ENCODE data around the gene RABL6. TPM values are rescaled to one million over a fixed set of nuclear protein-coding genes. Genes with fewer than 3 reads are reported as not detected.
A peak's percentile ranks its signal among the peaks of the same experiment; 100 is the strongest.
"Not testable (repeated sequence)": the region's sequence is repeated elsewhere in the genome, so short reads cannot be mapped to it uniquely, and the experiment has no call there.

RABL6 gene
- total RNA-seq, 1 donor from 2014 or later = 109 TPM

DNA sequence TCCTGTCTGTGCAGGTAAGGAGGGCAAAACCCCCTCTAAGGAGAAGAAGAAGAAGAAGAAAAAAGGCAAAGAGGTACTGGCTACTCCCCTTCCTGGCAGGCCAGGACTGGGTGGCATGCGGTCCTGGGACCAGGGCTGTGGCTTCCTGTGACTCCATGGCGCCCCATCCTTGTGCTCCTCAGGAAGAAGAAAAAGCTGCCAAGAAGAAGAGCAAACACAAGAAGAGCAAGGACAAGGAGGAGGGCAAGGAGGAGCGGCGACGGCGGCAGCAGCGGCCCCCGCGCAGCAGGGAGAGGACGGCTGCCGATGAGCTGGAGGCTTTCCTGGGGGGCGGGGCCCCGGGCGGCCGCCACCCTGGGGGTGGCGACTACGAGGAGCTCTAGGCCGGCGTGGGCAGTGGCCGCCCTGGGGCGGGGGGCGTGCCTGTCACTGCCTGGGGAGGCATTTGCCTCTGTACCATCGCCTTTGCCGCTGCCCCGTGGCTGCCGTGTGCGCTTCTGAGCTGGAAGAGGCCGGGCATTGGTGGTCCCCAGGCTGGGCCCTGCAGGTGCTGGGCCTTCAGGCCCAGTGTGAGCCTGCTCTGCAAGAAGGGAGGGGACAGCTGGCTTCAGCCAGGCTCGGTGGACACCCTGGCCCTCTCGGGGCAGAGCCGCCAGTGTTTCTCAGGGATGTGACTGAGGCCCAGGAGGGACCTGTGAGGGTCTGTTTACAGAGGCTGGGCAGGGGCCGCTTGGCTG is 32.6 kb downstream of the RABL6 start:
- intact Hi-C loops (cut with micrococcal nuclease) = no loop called here
- Mint-ChIP-seq H3K27me3 (ENCODE audit: insufficient read depth) (no peaks in the 10 kb centered on the region), H3K9me3 (no peaks in the 10 kb centered on the region), H3K36me3 (ENCODE audit: low read depth) (peaks cover 4% of the 10 kb centered on the region), H3K27ac (no peak overlapping the region), H3K4me1 (ENCODE audit: low read depth) (no peaks in the 10 kb centered on the region), H3K4me3 (no peak overlapping the region)
- no peak for DNase-seq (ENCODE audit: low spot score)

DNA sequence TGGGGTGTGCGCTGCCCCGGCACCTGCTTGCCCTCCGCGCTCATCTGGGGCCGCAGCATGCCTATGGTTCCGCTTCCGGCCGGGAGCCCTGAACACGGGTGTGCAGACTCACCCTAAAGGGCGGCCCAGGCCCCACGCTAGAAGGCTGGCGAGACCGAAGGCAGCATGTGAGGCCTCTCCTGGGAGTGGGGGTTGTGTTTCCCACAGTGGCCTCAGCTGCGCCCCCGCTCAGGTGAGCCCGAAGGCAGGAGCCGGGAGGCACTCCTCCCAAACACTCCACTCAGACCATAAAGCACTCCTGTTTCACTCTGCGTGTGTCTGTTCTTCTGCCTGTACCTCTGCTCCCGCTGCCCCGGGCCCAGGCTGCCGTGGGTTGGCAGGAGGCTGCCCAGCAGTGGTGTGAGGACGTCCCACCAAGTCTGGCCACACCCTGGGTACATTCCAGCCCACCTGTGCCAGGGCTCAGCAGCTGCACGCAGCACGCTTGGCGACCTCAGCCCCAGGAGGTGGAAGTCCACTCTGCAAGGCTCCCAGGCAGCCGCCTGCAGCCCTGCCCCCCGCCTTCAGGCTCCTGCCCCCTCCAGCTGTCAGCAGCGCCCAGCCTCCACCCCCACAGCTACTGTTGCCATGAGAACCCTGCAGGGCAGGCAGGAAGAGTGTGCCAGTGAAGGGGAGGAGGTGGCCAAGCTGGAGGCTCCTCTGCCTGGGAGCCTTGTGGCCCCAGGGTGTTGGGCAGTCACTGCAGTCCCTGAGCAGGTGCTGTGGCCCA is 33.3 kb downstream of the RABL6 start:
- H3K4me3 Mint-ChIP-seq = no peak overlapping the region
- intact Hi-C loops (cut with micrococcal nuclease) = no loop called here
- no peaks in the 10 kb centered on the region for H3K9me3 Mint-ChIP-seq
- H3K27me3 Mint-ChIP-seq (ENCODE audit: insufficient read depth) = no peaks in the 10 kb centered on the region
- H3K4me1 Mint-ChIP-seq (ENCODE audit: low read depth) = no peaks in the 10 kb centered on the region
- peaks cover 4% of the 10 kb centered on the region for H3K36me3 Mint-ChIP-seq (ENCODE audit: low read depth)
- DNase-seq (ENCODE audit: low spot score) = no peak
- H3K27ac Mint-ChIP-seq = no peak overlapping the region

DNA sequence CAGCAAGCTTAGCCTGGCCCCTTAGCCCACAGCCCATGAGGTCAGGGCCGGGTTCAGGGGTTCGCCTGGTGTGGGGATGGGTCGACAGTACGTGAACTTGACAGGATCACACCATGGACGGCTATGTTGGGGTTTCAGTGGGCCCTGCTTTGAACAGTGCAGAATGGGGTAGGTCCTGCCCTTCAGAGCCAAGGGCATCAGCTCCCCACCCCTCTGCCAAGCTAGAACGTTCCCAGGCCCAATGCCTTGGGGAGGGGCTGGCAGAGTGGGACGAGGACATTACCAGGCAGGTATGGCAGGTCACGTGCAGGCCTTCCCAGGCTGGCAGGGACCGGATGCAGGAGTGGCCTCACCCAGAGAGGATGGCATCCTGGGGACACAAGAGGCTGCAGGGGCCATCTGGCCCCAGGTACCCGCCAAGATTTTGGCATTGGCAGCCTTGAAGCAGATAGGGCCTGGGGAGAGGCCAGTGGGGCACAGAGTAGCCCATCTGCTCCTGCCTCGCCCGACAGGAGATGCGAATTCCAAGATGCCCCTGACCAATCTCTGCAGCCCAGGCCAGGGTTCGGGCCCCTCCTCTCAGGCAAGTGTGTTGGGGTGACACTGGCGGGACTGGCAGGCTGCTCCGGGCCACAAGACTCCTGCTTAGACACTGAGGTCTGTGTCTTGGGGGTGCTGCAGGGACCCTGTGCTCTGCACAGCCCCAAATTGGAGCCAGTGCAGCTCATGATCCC is 34.1 kb downstream of the RABL6 start:
- not testable (repeated sequence) for H3K4me1 Mint-ChIP-seq (ENCODE audit: low read depth); H3K36me3 Mint-ChIP-seq (ENCODE audit: low read depth); DNase-seq (ENCODE audit: low spot score); H3K27me3 Mint-ChIP-seq (ENCODE audit: insufficient read depth); H3K9me3 Mint-ChIP-seq
- intact Hi-C loops (cut with micrococcal nuclease) = loop anchor here (1.0 to 2.0 kb wide), 5 partner anchors 35 to 193 kb away; partner anchors contain the start of genes FBXW5, PAXX, RABL6 and TMEM141
- peak overlapping the region; percentile 83 for H3K4me3 Mint-ChIP-seq
- peak overlapping the region; percentile 77 for H3K27ac Mint-ChIP-seq

DNA sequence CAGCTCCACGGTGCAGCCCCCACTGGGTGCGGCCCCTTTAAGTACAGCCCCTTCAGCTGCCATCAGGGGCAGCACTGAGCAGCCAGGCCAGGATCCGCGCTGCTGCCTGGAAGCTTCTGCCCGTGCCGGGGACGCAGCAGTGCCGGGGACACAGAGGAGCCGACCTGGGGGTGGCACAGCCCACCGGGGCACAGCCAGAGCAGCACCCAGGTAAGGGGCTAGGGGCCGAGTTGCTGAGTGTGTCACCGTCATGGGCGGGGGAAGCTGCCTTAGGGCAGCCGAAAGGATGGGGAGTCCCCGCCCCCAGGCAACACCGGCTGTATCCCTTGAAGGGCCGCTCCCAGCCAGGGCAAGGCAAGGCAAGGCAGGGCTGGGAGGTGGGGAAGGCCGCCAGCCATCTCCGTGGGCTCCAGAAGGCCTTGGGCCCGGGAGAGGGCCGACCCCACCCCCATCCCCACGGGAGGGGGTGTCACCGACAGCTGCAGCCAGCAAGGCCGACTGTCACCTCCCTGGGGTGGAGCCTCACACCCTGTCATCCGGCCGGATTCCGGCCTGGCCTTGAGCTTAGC is 34.7 kb downstream of the RABL6 start, which contains the start of gene AJM1:
Gene AJM1, plus strand, starts transcription at position 99 of the 569 bp plus-strand sequence. CDS start 1,937 bp downstream, outside the sequence.
- H3K27me3 Mint-ChIP-seq (ENCODE audit: insufficient read depth); H3K4me1 Mint-ChIP-seq (ENCODE audit: low read depth); H3K9me3 Mint-ChIP-seq; H3K36me3 Mint-ChIP-seq (ENCODE audit: low read depth): not testable (repeated sequence)
- intact Hi-C loops (cut with micrococcal nuclease) = loop anchor here (1.0 to 2.0 kb wide), 5 partner anchors 36 to 192 kb away; partner anchors contain the start of genes FBXW5, PAXX, RABL6 and TMEM141
- peak; percentile 79 for DNase-seq (ENCODE audit: low spot score)
- Mint-ChIP-seq H3K4me3 (peak within 1 kb of the TSS; percentile 83), H3K27ac (peak within 1 kb of the TSS; percentile 77)

DNA sequence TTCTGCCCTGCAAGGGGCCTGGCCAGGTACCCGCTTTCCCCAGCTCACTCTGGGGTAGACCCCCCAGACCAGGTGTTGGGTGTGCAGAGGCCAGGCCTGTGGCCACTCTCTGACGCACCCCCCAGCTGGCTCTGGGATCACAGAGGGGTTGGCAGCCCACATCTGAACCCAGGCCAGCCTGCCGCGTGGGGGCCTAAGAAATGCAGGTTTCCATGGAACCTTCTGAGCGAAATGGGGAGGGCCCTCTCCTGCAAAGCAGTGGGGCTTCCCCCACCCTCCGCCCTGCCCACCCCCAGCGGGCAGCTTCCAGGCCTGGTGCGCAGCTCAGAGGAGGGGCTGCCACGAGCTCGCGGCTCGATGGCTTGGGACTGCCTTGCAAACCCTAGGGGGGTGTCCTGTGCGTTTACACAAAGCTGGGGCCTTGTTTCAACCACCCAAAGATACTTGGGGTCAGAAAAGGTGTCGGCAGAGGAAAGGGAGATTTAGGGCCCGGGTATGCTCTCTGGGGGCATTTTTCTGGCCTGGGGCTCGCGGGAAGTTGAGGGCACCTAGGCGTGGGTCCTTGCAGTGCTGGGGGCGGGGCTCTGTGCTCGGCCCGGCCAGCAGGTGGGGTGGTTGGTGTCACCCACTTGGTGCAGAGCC is 35.5 kb downstream of the RABL6 start:
- H3K27me3 Mint-ChIP-seq (ENCODE audit: insufficient read depth); H3K9me3 Mint-ChIP-seq; DNase-seq (ENCODE audit: low spot score); H3K4me1 Mint-ChIP-seq (ENCODE audit: low read depth); H3K36me3 Mint-ChIP-seq (ENCODE audit: low read depth): not testable (repeated sequence)
- Mint-ChIP-seq H3K4me3 (peak overlapping the region; percentile 65), H3K27ac (peak overlapping the region; percentile 48)
- intact Hi-C loops (cut with micrococcal nuclease) = loop anchor here (2.0 kb wide), 3 partner anchors 36 to 192 kb away; partner anchors contain the start of genes PAXX and RABL6

DNA sequence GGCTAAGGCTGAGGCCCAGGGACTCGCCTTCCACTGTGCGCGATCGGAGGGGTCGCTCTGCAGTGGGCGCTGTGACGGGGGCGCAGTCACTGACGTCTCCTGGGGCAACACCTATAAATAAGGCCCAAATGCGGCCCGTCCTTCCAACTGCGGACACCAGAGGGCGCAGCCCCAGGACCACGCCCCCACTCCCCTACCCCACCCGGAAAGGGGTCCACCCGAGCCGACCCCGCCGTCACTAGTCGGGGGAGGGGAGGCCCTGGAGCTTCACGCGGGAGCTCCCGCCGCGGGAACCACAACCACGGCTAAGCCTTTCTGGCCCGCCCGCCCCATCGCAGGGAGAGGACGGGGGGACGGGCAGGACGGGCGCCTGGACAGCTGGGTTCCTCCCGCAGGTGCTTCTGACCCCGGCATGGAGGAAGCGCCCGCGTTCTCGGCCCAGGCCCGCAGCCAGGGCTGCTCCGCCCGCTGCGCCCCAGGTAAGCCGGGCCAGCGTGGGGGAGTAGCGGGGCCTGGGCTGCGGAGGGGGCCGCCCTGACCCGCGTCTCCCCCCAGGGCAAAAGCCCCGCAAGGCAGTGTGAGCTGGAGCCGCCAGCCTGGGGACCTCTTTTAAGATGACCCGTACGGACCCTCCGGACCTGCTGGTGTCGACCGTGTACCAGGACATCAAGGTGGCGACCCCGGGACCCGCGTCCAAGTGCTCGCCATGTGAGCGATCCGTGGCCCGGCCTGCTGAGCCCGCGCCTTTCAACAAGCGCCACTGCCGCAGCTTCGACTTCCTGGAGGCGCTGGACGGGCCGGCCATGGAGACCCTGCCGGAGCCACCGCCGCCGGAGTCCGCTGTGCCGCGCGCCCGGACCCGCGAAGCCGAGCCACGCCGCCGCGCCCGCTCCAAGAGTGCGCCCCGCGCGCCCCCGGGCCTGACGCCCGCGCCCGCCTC is 36.3 kb downstream of the RABL6 start:
- not testable (repeated sequence) for H3K36me3 Mint-ChIP-seq (ENCODE audit: low read depth); H3K4me1 Mint-ChIP-seq (ENCODE audit: low read depth)

DNA sequence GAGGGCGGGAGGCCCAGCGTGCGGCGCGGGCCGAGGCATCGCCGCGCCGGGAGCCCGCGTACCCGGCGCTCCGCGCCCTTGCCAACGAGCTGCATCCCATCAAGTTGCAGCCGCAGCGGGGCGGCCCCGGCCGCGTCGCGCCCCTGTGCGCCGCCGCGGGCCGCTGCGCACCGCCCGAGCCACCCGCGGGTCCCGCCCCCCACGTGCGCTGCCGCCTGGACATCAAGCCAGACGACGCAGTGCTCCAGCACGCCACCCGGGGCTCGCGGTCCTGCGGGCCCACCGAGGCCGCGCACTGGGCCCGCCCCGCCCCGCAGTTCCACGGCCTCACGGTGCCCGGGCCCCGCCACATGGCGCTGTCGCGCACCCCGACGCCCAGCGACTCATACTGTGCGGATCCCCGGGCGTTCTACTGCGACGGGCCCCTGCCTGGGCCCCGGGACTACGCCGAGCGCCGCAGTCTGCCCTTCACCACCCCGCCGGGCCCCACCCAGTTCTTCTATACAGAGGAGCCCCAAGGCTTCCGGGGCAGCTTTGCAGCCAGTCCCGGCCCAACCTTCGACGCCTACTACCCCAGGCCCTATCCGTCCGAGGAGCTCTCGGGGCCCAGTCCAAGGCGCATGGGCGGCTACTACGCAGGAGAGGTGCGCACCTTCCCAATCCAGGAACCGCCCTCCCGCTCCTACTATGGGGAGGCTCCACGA is 37.2 kb downstream of the RABL6 start:
- Mint-ChIP-seq H3K9me3 (no peaks in the 10 kb centered on the region), H3K36me3 (ENCODE audit: low read depth) (peaks cover 8% of the 10 kb centered on the region), H3K4me1 (ENCODE audit: low read depth) (no peaks in the 10 kb centered on the region), H3K4me3 (no peak overlapping the region), H3K27me3 (ENCODE audit: insufficient read depth) (peaks cover 6% of the 10 kb centered on the region), H3K27ac (peak overlapping the region; percentile 52)
- intact Hi-C loops (cut with micrococcal nuclease) = loop anchor here (5.0 kb wide), 2 partner anchors 118 to 202 kb away; partner anchors contain the start of gene NPDC1
- no peak for DNase-seq (ENCODE audit: low spot score)

More for the DNA sequence above, 36.3 kb downstream of the RABL6 start:
- DNase-seq (ENCODE audit: low spot score) = peak; percentile 50
- H3K27me3 Mint-ChIP-seq (ENCODE audit: insufficient read depth); H3K9me3 Mint-ChIP-seq: not testable (repeated sequence)
- intact Hi-C loops (cut with micrococcal nuclease) = loop anchor here (2.0 kb wide), 3 partner anchors 37 to 191 kb away; partner anchors contain the start of genes PAXX and RABL6
- peak overlapping the region; percentile 48 for H3K27ac Mint-ChIP-seq
- H3K4me3 Mint-ChIP-seq = peak overlapping the region; percentile 65

DNA sequence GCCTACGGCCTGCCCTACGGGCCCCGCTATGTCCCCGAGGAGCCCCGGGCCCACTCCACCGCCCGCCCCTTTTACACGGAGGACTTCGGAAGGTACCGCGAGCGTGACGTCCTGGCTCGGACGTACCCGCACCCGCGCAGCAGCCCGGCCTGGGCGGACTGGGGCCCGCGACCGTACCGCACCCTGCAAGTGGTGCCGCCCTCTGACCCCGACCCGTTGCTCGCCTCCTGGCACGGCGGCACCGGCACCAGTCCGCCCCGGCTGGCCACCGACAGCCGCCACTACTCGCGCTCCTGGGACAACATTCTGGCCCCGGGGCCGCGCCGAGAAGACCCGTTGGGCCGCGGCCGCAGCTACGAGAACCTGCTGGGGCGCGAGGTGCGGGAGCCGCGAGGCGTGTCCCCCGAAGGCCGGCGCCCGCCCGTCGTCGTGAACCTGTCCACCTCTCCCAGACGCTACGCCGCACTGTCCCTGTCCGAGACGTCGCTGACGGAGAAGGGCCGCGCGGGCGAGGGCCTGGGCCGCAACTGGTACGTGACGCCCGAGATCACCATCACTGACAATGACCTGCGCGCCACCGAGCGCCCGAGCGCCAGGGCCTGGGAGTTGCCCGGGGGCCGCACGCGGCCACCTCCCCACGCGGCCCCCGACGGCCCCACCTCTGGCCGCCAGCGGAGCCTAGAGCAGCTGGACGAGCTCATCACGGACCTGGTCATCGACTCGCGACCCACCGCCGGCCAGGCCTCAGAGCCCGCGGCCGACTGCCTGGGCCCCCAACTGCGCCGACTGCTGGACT is 37.9 kb downstream of the RABL6 start:
- Mint-ChIP-seq H3K9me3 (no peaks in the 10 kb centered on the region), H3K4me3 (no peak overlapping the region), H3K27me3 (ENCODE audit: insufficient read depth) (peaks cover 6% of the 10 kb centered on the region), H3K36me3 (ENCODE audit: low read depth) (peaks cover 6% of the 10 kb centered on the region), H3K27ac (peak overlapping the region; percentile 52), H3K4me1 (ENCODE audit: low read depth) (no peaks in the 10 kb centered on the region)
- intact Hi-C loops (cut with micrococcal nuclease) = loop anchor here (5.0 kb wide), 2 partner anchors 118 to 202 kb away; partner anchors contain the start of gene NPDC1
- no peak for DNase-seq (ENCODE audit: low spot score)

DNA sequence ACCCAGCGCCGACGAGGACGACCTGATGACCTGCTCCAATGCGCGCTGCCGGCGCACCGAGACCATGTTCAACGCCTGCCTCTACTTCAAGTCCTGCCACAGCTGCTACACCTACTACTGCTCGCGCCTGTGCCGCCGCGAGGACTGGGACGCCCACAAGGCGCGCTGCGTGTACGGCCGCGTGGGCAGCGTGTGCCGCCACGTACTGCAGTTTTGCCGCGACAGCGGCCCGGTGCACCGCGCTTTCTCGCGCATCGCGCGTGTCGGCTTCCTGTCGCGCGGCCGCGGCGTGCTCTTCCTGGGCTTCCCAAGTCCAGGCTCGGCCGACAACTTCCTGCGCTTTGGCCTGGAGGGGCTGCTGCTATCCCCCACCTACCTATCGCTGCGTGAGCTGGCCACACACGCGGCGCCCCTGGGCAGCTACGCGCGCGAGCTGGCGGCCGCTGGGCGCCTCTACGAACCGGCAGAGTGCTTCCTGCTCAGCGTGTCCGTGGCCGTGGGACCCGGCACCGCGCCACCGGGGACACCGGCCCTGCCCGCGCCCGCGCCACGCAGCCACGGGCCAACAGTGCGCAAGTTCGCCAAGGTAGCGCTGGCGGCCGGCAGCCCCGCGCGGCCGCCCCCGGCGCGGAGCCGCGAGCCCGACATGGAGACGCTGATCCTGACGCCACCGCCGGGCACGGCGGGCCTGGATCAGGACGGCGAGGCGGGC is 38.8 kb downstream of the RABL6 start:
- no peaks in the 10 kb centered on the region for H3K9me3 Mint-ChIP-seq
- no peak for DNase-seq (ENCODE audit: low spot score)

More for the DNA sequence above, 38.8 kb downstream of the RABL6 start:
- Mint-ChIP-seq H3K36me3 (ENCODE audit: low read depth) (peaks cover 6% of the 10 kb centered on the region), H3K4me3 (peak overlapping the region; percentile 39), H3K27ac (peak overlapping the region; percentile 58), H3K4me1 (ENCODE audit: low read depth) (no peaks in the 10 kb centered on the region), H3K27me3 (ENCODE audit: insufficient read depth) (peaks cover 6% of the 10 kb centered on the region)
- intact Hi-C loops (cut with micrococcal nuclease) = loop anchor here (1.0 to 5.0 kb wide), 3 partner anchors 55 to 201 kb away; partner anchors contain the start of genes NPDC1 and TMEM141
